Stimulated activated CD8-positive, alpha-beta memory T cell treated with anti-CD3 and anti-CD28 coated beads, Interleukin-4, amount 100 ng/mL, for 48 hours (primary cell): ENCODE measurements around the gene CKAP4.

Source experiments
- DNase-seq: peaks from one replicate; pipeline ENCODE4 v3.0.0-alpha.2; 2020

Gene CKAP4

DNA sequence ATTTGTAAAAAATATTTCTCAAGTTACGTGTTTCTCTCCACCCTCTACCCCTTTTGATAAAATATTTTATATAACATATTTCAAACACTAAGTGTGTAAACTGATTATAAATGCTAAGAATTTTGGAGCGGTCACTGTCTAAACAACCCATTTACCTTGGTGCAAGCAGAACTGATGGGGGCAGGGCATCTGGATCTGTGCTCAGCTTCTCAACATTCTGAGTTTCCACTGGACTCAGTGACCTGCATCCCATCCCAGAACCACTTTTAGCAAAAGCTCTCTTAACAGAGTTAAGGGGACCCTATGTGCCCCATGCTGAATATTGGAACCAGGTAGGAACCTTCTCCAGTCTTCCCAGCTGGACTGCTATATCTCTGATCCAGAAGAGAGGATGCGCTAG is 53.5 kb downstream of the CKAP4 start:
- DNase-seq, result no peak

DNA sequence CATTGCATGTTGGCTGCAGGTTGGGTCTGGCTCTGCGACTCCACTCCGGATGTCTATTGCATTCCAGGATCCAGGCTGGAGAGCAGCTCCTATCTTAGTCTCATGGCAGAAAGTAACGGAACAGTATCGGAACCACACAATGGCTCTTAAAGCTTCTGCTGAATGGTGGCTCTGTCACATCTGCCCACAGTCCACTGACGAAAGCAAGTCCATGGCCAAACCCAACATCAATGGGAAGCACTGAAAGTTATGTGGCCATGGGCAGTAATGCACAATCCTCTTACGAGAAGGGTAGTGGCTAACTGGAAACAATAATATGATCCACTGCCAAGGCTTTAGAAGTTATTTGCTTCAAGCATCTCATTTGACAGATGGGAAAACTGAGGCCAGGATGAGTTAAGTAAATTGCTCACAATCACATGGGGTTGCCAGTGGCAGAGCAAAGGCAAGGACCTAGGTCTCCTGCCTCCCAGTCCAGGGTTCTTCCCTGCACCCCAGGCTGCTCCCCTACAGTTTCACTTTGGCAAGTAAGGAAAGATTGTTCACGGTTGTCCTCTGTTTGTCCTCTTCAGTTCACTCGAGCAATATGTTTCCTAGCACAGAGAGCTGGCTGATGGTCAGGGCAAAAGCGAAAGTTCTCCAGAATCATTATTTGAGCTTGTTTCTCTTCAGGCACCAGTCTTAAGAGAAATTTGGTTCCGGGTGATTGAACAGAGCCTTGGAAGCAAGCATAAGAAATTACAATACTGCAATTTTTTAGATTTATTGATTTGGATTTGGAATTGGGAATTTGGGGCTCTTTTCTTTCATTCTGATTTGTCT is 54.2 kb downstream of the CKAP4 start:
- DNase-seq, result no peak

DNA sequence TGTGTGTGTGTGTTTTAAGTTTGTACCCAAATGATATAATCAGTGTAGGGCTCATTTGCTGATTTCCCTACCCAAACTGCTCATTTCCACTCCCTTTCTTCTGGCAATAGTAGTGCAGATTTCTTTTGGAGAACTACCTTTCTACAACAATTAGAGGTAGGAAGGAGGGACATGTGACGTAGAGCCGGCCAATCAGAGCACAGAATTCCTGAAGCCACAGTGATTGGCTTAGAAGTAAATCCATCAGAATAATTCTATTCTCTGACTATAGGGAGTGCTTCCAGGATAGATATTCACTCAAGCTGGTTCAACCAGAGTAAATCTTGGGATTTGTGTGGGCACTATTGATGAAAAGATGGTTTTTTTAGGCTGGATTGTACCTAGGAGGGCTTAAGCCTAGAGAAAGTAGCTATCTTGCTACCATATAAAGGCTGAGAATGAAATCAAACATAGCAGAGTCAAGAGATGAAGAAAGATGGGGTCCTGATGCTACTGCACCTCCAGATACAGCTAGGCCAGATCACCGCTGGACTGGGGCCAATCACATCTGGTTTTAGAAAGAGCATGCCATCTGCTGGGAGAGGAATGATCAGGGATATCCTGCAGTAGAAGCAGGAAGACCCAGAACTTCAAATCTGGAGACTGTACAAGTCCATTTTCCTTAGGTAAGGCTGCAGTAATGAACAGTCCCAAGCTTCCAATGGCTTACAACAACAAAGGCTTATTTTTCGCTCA is 55.0 kb downstream of the CKAP4 start:
- DNase-seq, result no peak

DNA sequence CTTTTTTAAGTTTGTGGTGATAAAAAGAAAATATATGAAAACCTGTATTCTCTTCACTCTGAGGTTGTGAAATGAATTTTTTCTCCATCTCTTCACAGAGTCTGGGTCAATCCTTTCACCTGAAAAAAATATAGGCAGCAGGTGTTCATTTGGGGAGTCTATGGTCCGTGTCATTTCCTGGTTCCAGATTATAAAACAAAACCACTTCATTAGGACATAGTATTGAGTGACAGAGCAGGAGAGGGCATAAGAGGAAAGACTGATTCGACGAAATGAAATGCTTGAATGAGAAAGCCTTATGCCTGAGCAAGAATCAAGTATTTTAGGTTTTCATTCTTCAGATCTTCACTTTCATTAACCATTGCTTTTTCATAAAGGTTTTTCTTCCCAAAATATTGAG is 57.2 kb downstream of the CKAP4 start:
- no peak for DNase-seq

DNA sequence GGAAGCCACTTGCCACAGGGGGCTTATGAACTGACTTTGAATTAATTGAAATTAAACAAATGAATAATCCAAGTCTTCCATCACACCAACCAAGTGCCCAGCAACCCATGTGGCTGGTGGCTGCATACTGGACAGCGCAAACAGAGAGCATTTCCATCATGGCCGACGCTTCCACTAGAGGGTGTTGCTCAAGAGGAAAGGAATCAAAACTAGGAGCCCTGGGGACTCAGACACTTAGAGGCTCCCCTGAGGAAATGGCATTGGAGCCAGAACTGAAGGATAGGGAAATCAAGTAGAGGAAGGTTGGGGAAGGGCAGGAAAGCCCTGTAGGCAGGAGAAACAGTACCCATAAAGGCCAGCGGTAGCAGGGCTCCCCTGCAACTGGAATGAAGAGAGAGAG is 58.5 kb downstream of the CKAP4 start:
- no peak for DNase-seq

DNA sequence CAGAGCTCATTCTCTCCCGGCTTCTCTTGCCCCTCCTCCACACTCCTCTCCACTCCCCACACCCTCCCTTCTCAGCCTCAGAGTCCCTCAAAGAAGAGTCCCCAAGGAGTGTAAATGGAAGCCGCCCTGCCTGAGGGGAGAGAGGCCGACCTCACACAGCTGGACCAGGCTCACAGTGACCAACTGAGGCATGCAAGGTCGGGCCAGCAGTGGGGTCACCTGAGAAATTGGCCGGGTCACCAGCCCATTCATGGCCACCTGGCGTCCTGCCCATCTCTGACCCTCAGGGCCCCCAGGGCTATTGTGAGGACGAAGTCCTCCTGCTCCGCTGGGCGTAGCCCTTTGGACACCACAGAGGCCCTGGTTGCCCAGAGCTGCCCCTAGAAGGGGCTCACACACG is 59.6 kb downstream of the CKAP4 start:
- DNase-seq, result no peak
